ENCODE measurements around the gene LPCAT3.

The LPCAT3 gene

GRCh38 chr12:6962285-6963015 lies 55.8 kb downstream of the LPCAT3 start:
- no peak for DNase-seq

DNA sequence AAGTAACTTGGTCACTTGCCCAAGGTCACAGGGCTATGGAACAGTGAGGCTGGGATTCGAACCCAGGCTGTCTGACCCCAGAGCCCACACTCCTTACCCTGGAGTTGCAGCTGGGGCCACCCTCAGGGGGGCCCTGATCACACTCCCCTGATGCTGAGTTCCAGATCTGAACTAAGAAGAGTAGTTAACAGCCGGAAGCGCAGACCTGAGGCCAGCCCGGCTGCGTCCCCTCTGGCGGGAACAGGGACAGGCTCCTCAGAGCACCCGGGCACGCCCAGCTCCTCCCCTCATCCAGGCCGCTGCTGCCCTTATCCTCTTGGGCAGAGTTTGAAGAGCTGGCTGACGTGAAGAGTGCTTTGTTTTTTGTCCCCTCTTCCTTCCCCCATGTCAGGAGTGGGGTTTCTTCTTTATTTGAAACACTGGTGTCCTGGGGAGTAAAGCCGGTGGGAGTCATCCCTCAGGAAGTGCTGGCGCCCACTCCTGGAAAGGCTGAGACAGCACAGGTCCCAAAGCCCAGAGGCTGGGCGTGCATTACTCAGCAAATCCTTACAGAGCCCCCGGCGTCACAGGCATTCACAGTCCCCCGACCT lies 56.5 kb downstream of the LPCAT3 start:
- peak; percentile 63 for DNase-seq

- DNase-seq = no peak
Measured at GRCh38 chr12:6961278-6961694, 57.0 kb downstream of the LPCAT3 start.

- DNase-seq = peak; percentile 37
Measured at GRCh38 chr12:6960593-6961277, 57.5 kb downstream of the LPCAT3 start.

GRCh38 chr12:6959805-6960592 lies 58.3 kb downstream of the LPCAT3 start:
- DNase-seq = no peak

DNA sequence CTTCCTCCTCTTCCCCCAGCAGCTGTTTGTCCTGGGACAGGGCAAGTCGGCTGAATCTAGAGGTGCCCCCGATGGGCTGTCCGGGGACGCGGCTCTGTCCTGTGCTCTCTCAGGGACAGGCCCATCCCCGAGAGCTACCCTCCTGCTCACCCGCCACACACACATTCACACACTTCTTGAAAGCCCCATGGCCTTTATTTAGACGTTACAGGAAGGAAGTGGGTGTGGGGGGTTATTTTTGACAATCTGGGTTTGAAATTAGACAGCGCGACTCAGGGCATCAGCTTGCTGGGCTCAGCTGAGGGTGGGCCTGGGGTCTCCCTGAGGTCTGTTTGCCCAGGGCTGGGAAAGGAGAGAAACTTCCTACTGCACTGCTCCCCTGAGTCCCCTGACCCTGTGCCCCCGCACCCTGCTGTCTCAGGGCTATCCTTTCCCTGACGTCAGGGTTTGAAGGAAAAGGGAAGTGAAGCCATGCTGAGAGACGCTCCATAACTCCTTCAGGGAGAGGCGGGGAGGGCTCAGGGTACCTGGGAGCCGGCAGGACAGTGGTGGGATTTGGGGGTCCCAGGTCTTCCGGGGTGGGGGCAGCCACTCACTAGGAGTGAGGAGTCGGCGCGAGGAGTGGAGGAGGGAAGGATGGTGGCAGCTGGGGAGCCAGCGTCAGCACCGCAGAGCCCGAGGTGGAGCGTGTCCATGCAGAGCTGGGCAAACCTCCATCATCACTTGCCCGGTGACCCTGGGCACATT lies 59.0 kb downstream of the LPCAT3 start:
- no peak for DNase-seq

DNA sequence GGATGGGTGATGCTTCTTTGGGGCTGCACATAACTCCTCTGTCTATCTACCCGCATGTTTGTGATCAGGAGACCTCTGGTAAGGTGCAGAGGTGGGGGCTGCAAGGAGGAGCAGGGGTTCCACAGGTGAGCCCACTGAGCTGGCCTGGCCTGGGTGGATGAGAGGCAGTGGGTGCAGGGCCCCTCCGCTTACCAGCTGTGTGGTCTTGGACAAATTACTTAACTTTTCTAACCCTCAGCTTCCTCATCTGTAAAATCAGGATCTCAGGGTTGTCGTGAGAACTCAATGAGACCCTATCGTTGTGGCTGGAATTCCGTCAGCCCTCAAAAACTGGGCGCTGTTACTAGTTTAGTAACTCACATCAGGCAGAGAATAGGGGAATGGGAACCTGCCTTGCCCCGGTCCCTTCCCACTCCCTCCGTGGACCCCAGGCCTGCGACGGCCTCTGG lies 59.6 kb downstream of the LPCAT3 start:
- DNase-seq = no peak

DNA sequence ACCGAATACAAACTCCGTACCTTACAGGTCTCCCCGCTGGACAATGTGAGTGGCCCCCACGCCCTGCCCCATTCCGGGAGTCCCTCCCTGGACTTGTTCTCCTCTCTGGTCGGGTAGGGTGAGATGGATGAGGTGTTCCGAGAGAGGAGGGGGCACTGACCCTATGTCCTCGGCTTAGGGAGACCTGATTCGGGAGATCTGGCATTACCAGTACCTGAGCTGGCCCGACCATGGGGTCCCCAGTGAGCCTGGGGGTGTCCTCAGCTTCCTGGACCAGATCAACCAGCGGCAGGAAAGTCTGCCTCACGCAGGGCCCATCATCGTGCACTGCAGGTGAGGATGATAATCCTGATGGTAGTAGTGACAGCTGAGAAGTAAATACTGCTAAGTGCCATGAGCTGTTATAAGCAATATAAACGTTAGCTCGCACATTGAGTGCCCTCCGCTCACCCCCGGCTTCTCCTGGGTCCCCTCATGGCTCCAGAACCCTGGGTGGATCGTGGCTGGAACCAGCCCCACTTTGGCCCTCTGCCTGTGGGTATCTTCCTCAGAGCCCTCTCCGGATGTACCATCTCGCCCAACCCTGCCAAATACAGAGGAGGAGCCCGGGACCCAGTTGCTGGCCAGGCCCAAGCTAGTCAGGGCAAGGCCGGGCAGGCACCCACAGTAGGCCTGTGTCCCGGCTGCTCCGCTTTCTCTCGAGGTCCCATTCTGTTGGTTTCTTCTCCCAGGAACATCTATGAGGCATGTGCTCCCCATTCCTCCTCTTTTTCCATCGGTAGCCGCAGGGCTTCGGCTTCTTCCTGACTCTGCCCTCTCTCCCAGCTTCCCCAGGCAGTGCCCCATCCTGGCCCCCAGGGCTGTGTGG lies 60.3 kb downstream of the LPCAT3 start:
- DNase-seq = no peak

DNA sequence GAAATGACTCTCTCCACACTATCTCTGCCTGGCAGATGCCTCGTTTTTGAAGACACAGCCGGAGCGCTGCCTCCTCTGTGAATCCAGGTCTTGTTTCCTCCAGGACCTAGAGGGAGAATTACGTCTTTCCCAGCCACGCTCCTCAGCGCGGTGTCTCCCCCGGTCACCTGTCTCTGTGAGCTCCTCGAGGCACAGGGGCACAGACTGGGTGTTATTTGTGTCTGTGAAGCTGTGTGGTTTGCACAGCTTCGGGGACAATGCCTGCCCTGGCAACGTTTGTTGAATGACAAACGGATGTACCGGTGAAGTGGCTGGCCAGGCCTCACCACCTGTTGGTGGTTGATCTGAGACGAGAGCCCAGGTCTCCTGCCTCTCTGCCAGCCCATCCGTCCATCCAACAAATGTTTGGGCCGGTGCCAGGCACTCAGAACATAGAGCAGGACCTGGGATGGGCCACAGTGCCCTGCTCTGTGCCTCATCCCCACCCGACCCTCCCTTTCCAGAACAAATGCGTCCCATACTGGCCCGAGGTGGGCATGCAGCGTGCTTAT lies 61.0 kb downstream of the LPCAT3 start:
- DNase-seq = no peak

GRCh38 chr12:6956021-6956727 lies 62.1 kb downstream of the LPCAT3 start:
- DNase-seq = no peak

- DNase-seq = peak; percentile 17
Measured at GRCh38 chr12:6955108-6956020, 62.9 kb downstream of the LPCAT3 start.

- peak; percentile 23 for DNase-seq
Measured at GRCh38 chr12:6954316-6955107, 63.8 kb downstream of the LPCAT3 start.

DNA sequence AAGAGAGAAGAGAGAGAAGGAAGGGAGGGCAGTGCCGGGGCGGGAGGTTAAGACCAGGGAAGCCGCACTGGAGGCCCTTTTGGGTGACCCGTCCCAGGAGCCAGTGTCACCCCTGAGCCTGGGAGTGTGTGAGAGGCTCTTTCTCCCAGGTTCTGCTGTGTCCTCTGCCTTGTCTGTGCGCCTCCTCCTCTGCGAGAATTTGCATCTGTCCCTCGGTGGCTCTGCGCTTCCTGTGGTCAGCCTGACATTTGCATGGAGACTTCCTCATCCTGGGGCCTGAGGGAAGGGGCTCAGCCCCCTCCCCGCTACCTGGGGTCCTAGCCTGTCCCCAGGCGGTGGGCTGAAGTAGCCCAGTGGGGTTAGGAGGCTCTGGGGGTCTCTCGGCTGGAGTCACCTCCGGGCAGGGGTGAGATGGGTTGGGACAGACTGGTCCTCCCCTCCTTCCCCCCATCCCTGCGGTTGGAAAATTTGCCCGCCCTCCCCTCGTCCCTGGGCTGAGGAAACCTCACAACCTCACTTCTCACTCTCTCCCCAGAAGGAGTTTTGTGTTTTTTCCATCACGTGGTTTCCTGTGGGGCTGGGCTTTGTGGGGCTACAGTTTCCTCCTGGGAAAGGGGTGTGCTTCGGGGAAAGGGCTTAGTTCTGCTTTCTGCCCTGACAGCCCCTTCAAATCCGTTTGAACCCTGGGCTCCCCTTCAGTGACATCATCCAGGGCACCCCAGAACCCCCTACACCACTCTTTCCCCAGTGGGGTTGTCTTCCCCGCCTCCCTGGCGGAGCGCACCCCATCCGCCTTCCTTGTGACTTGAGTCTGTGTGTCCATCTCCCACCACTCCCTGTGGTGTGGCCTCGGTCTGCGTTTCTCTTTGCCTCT lies 64.6 kb downstream of the LPCAT3 start:
- peak; percentile 91 for DNase-seq

- DNase-seq = no peak
Measured at GRCh38 chr12:6952863-6953441, 65.3 kb downstream of the LPCAT3 start.

GRCh38 chr12:6952121-6952862 lies 66.0 kb downstream of the LPCAT3 start:
- peak; percentile 17 for DNase-seq

- DNase-seq = peak; percentile 17
Measured at GRCh38 chr12:6951551-6952120, 66.6 kb downstream of the LPCAT3 start.
